Measurements from ENCODE around the gene STAB2.
"Not testable (repeated sequence)": the region's sequence is repeated elsewhere in the genome, so short reads cannot be mapped to it uniquely, and the experiment has no call there.

Gene STAB2

GRCh38 chr12:103589517-103589916, 2.4 kb downstream of the STAB2 start:
- DNase-seq, result no peak

DNA sequence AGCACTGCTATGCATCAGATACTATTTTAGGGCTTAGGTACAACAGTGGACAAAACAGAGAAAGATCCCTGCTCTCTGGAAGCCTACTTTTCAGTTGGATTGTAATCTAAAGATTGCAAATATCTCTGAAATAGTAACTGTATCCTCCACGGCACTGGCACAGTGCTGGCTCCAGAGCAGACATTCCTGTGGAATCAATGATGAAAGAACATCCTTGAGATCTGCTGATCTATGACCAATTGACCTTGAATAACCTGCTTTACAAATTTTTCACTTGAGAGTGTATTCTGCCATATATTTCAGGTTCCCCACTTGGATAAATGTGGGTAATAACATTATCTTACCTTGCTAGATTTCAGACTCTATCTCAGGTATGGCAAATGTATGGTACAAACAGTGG, 3.2 kb downstream of the STAB2 start:
- no peak for DNase-seq

GRCh38 chr12:103596981-103597380, 9.9 kb downstream of the STAB2 start:
- DNase-seq, result no peak

GRCh38 chr12:103599274-103599673, 12.2 kb downstream of the STAB2 start:
- DNase-seq, result no peak

GRCh38 chr12:103600967-103601728, 14.1 kb downstream of the STAB2 start:
- no peak for DNase-seq

DNA sequence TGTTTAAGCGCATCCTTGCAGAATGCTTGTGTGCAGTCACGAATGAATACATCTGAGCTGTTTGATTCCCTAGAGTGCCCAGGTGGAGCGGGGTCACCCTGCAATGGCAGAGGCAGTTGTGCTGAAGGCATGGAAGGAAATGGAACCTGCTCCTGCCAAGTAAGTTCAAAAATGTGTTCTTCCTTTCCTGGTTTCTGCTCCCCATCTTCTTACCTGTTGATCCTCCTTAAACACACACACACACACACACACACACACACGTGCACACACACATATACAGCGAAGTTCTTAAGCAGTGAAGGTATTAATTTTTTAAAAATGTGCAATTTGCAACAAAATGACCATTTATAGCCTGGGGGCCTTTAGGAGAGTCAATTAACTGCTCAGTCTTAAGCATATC, 33.3 kb downstream of the STAB2 start:
- no peak for DNase-seq

DNA sequence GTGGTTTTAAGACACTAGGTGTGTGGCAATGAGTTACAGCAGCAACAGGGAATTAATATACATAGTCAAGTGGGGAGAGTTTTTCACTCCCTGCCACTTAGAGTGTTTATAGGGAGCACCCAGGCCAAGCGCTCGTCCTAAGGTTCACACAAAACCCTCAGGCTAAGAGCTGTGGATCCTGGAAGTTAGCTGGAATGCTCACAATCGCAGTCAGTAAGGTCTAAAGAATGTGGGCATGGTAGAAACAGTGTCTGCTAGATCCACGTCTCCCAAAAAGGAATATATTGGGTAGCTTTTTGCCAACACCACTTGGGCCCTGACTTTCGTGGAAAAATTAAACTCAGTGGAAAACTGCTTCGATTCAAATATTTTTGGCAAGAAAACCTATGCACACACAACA, 36.6 kb downstream of the STAB2 start:
- no peak for DNase-seq

DNA sequence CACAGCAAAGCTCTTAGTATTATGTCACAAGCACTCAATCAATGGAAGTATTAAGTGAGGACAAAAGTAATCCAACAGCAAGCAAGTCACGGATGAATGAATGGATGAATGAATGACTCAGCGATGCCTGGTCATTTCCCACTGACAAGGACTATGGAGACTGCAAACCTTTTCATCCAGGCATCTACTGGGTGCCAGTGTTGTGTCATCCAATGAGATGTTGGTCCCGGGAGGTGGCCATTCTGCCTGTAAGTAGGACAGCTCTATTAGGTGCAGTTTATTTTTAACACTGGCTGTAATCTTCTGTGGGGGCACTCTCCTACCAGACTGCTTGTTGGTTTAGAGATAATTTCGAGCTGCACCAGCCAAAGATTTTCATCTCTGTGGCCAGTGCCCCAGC, 39.4 kb downstream of the STAB2 start:
- peak; percentile 69 for DNase-seq

GRCh38 chr12:103627189-103627855, 40.2 kb downstream of the STAB2 start:
- no peak for DNase-seq

DNA sequence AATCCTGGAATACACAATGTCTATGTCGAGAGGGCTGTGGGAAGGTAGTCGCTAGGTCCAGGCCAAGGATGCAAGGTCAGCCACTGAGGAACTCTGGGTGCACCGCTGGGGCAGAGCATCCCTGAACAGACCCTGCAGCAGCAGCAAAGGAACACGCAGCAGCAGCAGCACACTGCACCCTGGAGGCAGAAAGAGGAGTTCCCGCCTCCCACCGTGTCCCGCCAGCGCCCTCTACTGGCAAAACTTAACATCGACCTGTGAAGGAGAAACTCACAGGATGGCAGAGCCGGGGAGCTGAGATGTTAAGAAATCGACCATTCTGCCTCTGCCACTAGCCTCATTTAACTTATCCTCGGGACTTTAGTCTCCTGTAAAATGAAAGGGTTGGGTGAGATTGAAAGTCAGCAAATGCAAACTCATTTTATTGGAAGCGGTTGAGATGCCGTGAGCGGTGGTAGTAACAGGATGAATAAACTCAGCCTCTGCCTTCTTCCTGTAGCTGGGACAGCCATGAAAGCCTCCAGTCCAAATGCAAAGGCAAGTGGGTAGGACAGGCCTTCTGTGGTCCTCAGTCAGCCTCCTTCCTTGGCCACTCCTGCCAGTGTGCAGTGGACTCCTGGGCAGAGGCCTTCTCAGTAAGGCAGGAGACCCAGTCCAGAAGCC, 45.6 kb downstream of the STAB2 start:
- no peak for DNase-seq

DNA sequence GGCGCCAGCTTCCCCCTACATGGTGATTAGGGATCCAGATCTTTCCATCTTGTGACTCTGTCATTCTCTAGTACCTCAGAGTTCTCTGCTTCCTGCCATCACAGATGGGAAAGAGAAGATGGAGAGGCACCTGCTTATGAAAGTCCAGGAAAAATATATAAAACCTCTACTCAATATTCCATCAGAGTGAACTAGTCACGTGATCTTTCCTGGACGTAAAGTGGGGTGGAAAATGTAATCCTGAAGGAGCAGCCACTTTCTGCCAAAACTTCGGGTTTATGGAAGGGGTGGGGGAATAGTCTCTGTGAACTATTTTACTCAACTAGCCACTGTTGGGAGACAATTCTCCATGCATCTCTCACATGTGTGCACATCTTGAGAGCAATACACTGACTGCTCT, 47.7 kb downstream of the STAB2 start:
- DNase-seq, result no peak

GRCh38 chr12:103635419-103635818, 48.3 kb downstream of the STAB2 start:
- DNase-seq, result no peak

DNA sequence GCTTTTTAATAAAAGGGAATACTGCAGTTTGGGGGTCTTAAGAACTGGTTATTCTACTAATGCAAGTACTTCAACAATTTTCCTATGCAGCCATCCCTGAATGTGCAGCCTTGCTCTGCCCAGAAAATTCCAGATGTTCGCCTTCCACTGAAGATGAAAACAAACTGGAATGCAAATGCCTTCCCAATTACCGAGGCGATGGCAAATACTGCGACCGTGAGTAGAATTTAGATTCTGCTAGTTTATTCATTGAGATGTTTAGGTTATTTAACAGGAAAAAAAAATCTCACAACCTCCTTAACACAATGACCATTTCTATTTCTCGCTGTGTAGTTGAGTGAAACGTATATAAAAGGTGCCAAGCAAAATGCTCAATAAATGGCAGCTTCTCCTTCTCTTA, 49.9 kb downstream of the STAB2 start:
- DNase-seq, result no peak

GRCh38 chr12:103637429-103637828, 50.4 kb downstream of the STAB2 start:
- no peak for DNase-seq

DNA sequence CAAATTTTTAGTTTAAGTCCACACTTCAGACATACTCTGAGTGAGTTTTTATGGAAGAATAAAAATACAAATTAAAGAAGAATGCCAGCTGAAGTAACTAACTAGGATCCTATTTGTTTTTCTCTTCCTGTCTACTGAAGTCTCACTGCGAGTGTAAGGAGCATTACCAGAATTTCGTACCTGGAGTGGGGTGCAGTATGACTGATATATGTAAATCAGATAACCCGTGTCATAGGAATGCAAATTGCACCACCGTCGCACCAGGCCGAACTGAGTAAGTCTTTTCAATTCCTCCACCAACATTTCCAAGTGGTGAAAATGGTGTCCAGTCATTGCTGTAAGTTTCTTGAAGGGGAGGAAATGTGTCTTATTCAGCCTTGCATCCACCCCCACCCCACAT, 52.9 kb downstream of the STAB2 start:
- no peak for DNase-seq

DNA sequence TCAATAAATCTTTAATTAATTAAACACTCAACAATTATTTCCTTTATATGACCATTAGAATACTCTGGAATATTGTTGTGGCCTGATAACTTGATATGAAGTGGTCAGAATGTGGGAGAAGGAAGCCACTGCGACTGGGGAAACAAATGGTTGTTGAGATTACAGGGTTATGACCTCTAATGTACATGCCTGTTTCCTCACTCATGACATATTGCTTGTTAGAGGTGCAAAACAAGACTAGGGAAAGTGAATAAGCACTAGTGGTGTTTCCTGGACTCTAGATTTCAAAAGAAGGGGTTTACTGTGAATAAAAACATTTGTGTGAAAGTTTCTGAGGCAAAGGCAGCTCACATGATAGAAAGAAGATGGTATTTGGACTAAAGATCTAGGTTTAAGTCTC, 53.3 kb downstream of the STAB2 start:
- DNase-seq, result no peak

GRCh38 chr12:103640831-103641230, 53.8 kb downstream of the STAB2 start:
- DNase-seq, result no peak

DNA sequence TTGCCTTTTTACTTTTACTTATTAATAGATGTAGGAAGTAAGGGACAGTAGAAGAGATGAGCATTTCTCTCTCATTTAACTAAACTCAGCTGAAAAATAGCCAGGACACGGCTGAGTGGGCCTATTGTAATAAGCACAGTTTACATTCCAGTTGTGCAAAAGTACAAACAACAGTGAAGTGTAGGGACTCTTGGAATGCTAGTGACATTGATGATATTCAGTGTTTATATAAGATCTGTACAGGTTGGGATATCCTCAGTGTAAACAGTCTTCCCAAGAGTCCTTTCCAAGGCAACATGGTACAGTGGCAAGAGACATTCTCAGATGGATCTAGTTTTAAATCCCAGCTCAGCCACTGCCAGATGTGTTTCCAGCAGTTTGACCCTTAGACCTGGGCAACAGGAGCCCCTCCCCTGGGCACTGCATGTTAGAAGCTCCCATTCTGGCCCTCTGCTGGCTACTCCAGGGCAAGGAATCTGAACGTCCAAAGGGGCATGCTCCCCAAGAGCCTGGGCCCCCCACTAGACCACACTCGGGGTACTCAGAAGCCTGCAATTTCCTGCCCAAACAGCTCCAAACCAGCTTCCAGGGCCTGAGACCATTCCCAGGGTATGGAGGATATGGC, 55.3 kb downstream of the STAB2 start:
- no peak for DNase-seq

DNA sequence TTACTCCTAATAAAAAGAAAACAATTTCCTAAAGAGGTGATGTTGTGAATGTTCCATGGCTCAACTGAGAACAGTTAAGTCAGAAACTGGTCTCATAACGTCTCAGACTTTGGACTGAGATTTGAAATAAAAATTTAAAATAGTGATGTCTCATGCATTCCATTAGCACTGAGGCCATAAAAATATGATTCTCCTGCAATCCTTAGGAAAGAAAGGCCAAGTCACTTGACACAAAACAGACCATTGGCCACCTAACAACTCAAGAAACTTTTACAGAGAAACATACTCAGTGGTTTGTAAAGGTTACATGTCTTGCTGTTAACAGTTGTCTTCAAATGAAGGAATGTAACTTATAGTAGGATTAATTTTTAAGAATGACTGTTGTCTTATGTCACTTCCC, 58.1 kb downstream of the STAB2 start:
- DNase-seq, result no peak

DNA sequence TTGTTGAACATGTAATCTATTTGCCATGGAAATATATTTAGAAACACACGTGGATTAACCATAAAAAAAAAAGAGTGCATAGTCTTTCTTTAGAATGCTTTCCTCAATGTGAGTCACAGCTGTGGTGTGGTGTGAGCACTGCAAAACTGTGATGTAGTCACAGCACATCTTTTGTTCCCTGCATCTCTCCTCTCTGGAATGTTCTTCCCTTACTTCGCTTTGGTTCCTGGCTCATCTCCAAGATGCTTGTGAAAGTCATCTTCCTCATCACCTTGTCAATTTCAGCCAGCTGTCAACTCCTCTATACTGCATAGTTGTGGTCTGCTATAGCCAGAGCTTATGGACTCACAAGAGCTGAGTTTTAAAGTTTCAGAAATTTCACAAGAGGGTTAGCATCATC, 60.2 kb downstream of the STAB2 start:
- DNase-seq, result no peak

GRCh38 chr12:103652808-103653207, 65.7 kb downstream of the STAB2 start:
- DNase-seq, result no peak

DNA sequence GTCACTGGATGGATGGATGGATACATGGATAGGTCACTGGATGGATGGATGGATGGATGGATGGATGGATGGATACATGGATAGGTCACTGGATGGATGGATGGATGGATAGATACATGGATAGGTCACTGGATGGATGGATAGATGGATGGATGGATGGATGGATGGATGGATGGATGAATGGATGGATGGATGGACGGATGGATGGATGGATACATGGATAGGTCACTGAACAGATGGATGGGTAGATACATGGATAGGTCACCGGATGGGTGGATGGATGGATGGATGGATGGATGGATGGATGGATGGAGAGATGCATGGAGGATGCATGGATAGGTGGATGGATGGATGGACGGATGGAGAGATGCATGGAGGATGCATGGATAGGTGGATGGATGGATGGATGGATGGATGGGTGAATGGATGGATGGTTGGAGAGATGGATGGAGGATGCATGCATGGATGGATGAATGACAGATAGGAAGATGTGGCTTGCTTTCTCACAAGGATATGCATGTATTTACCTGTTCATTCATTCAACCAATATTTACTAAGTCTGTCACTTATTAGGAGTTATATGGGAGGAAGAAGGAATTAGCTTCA, 66.6 kb downstream of the STAB2 start:
- DNase-seq, result not testable (repeated sequence)

GRCh38 chr12:103654816-103655215, 67.7 kb downstream of the STAB2 start:
- DNase-seq, result no peak
